ENCODE data around the gene NHLH1. TPM values are rescaled to one million over a fixed set of nuclear protein-coding genes. Genes with fewer than 3 reads are reported as not detected.
A peak's percentile ranks its signal among the peaks of the same experiment; 100 is the strongest.

NHLH1 gene
- total RNA-seq, 1 experiment from 2014 or later = 0.70 TPM

DNA sequence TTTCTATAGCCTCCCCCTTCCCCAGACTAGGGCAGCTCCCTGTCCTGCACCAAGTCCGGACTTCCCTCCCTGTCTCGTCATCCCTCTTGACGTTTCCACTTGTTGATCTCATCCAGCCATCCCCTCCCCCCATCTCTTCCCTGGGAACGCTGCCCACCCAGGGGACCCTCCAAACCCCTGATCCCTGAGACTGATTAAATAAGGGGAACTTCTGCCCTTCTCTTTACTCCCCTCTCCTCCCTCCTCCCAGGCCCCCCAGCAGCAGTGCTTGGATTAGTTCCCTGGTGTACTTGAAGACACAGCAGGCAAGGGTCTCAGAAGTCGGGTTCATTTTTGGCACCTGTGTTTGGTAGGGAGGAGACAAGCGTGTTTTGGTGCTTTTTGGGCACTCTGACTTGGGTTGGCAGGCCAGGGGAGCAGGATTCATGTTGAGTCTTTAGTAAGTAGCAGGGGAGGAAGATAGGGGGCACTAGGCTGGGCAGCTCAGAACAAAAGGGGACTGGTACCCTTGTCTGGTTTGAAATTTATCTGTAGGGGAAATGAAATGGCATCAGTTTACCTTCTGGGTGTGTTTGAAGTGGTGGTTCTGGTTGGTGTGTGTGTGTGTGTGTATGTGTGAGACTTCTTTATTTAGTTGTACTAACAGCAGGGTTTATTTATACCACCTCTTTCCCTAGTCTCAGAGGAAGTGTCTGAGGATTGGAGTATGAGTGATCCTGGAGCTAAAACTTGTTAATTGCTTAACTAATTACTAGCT is 44.6 kb downstream of the NHLH1 start (continued):
- no peak for TF ChIP-seq NFATC4 (CRISPR knock-in tag; IDR thresholded peaks at IDR 0.05)
- TF ChIP-seq, protein P1, sequence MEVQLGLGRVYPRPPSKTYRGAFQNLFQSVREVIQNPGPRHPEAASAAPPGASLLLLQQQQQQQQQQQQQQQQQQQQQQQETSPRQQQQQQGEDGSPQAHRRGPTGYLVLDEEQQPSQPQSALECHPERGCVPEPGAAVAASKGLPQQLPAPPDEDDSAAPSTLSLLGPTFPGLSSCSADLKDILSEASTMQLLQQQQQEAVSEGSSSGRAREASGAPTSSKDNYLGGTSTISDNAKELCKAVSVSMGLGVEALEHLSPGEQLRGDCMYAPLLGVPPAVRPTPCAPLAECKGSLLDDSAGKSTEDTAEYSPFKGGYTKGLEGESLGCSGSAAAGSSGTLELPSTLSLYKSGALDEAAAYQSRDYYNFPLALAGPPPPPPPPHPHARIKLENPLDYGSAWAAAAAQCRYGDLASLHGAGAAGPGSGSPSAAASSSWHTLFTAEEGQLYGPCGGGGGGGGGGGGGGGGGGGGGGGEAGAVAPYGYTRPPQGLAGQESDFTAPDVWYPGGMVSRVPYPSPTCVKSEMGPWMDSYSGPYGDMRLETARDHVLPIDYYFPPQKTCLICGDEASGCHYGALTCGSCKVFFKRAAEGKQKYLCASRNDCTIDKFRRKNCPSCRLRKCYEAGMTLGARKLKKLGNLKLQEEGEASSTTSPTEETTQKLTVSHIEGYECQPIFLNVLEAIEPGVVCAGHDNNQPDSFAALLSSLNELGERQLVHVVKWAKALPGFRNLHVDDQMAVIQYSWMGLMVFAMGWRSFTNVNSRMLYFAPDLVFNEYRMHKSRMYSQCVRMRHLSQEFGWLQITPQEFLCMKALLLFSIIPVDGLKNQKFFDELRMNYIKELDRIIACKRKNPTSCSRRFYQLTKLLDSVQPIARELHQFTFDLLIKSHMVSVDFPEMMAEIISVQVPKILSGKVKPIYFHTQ (CRISPR knock-in tag; IDR thresholded peaks at IDR 0.05) = no peak
- TF ChIP-seq, protein P2, sequence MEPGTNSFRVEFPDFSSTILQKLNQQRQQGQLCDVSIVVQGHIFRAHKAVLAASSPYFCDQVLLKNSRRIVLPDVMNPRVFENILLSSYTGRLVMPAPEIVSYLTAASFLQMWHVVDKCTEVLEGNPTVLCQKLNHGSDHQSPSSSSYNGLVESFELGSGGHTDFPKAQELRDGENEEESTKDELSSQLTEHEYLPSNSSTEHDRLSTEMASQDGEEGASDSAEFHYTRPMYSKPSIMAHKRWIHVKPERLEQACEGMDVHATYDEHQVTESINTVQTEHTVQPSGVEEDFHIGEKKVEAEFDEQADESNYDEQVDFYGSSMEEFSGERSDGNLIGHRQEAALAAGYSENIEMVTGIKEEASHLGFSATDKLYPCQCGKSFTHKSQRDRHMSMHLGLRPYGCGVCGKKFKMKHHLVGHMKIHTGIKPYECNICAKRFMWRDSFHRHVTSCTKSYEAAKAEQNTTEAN (CRISPR knock-in tag; IDR thresholded peaks at IDR 0.05) = no peak
- no peak for TF ChIP-seq EMX1 (CRISPR knock-in tag; IDR thresholded peaks at IDR 0.05)
- TF ChIP-seq PRRX2 (CRISPR knock-in tag; IDR thresholded peaks at IDR 0.05) = no peak
- TF ChIP-seq GABPB1 (CRISPR knock-in tag; IDR thresholded peaks at IDR 0.05) = no peak

DNA sequence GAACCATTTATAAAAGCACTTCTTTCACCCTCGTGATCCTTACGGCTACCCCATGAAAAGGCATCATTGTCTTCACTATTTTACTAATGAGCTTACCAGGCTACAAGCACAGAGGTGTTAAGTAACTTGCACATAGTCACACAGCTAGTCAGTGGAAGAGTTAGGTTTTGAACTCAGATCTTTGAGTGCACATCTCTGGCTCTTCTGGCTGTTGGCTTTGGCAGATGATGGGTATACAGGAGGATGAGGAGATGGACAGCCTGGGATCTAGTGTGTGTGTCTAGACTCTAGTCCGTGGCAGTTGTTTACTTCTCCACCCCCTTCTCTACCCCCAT is 45.1 kb downstream of the NHLH1 start:
- TF ChIP-seq, protein P3, sequence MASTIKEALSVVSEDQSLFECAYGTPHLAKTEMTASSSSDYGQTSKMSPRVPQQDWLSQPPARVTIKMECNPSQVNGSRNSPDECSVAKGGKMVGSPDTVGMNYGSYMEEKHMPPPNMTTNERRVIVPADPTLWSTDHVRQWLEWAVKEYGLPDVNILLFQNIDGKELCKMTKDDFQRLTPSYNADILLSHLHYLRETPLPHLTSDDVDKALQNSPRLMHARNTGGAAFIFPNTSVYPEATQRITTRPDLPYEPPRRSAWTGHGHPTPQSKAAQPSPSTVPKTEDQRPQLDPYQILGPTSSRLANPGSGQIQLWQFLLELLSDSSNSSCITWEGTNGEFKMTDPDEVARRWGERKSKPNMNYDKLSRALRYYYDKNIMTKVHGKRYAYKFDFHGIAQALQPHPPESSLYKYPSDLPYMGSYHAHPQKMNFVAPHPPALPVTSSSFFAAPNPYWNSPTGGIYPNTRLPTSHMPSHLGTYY (CRISPR knock-in tag; IDR thresholded peaks at IDR 0.05) = no peak
- Mint-ChIP-seq H3K4me1 (peaks cover 64% of the 10 kb centered on the region), H3K36me3 (no peaks in the 10 kb centered on the region; the same call in 1 of the 2 replicates), H3K27ac (no peak overlapping the region), H3K9me3 (no peaks in the 10 kb centered on the region), H3K4me3 (no peak overlapping the region), H3K27me3 (ENCODE audit: low read depth) (no peaks in the 10 kb centered on the region)
- ChIA-PET CTCF (interaction anchor here (0.7 to 1.6 kb wide), 4 partner anchors 8 to 33 kb away, joined by 3 to 9 read pairs (median 4); partner anchors contain the start of gene VANGL2), POLR2A (no interaction called here)
- DNase-seq (ENCODE audit: low spot score) (no peak), ATAC-seq (no peak)

DNA sequence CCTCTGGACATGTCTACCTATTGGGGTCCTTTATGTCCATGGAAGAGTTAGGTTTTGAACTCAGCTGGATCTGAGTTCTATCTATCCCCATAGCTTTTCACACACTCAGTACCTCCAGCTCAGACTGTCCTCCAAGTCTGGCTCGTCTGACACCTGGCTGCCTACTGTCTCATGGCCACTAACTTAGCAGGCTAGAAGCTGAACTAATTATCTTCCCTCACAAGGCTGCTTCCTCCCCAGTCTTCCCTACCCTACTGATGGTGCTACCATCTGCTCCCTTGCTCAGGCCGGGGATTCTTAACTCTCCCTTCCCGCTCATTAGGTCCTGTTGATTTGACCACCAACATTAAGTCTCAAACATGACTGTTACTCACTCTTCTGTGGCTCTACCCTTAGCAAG is 46.8 kb downstream of the NHLH1 start:
- no peak for DNase-seq (ENCODE audit: low spot score)
- Mint-ChIP-seq H3K4me3 (no peak overlapping the region), H3K27ac (peak overlapping the region; percentile 71), H3K4me1 (peaks cover 47% of the 10 kb centered on the region), H3K9me3 (no peaks in the 10 kb centered on the region), H3K27me3 (ENCODE audit: low read depth) (no peaks in the 10 kb centered on the region), H3K36me3 (peaks cover 8% of the 10 kb centered on the region; the same call in 1 of the 2 replicates)
- POLR2A ChIA-PET = no interaction called here
- CTCF ChIA-PET = interaction anchor here (1.1 to 1.4 kb wide), 3 partner anchors 37 to 122 kb away, joined by 3 to 4 read pairs (median 4); no protein-coding TSS in a partner anchor
- no peak for ATAC-seq
- TF ChIP-seq, protein P4, sequence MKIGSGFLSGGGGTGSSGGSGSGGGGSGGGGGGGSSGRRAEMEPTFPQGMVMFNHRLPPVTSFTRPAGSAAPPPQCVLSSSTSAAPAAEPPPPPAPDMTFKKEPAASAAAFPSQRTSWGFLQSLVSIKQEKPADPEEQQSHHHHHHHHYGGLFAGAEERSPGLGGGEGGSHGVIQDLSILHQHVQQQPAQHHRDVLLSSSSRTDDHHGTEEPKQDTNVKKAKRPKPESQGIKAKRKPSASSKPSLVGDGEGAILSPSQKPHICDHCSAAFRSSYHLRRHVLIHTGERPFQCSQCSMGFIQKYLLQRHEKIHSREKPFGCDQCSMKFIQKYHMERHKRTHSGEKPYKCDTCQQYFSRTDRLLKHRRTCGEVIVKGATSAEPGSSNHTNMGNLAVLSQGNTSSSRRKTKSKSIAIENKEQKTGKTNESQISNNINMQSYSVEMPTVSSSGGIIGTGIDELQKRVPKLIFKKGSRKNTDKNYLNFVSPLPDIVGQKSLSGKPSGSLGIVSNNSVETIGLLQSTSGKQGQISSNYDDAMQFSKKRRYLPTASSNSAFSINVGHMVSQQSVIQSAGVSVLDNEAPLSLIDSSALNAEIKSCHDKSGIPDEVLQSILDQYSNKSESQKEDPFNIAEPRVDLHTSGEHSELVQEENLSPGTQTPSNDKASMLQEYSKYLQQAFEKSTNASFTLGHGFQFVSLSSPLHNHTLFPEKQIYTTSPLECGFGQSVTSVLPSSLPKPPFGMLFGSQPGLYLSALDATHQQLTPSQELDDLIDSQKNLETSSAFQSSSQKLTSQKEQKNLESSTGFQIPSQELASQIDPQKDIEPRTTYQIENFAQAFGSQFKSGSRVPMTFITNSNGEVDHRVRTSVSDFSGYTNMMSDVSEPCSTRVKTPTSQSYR (CRISPR knock-in tag; IDR thresholded peaks at IDR 0.05) = no peak
- TF ChIP-seq, protein P5, sequence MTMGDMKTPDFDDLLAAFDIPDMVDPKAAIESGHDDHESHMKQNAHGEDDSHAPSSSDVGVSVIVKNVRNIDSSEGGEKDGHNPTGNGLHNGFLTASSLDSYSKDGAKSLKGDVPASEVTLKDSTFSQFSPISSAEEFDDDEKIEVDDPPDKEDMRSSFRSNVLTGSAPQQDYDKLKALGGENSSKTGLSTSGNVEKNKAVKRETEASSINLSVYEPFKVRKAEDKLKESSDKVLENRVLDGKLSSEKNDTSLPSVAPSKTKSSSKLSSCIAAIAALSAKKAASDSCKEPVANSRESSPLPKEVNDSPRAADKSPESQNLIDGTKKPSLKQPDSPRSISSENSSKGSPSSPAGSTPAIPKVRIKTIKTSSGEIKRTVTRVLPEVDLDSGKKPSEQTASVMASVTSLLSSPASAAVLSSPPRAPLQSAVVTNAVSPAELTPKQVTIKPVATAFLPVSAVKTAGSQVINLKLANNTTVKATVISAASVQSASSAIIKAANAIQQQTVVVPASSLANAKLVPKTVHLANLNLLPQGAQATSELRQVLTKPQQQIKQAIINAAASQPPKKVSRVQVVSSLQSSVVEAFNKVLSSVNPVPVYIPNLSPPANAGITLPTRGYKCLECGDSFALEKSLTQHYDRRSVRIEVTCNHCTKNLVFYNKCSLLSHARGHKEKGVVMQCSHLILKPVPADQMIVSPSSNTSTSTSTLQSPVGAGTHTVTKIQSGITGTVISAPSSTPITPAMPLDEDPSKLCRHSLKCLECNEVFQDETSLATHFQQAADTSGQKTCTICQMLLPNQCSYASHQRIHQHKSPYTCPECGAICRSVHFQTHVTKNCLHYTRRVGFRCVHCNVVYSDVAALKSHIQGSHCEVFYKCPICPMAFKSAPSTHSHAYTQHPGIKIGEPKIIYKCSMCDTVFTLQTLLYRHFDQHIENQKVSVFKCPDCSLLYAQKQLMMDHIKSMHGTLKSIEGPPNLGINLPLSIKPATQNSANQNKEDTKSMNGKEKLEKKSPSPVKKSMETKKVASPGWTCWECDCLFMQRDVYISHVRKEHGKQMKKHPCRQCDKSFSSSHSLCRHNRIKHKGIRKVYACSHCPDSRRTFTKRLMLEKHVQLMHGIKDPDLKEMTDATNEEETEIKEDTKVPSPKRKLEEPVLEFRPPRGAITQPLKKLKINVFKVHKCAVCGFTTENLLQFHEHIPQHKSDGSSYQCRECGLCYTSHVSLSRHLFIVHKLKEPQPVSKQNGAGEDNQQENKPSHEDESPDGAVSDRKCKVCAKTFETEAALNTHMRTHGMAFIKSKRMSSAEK (CRISPR knock-in tag; IDR thresholded peaks at IDR 0.05; ENCODE audit: borderline replicate concordance) = no peak
- TF ChIP-seq, protein P6, sequence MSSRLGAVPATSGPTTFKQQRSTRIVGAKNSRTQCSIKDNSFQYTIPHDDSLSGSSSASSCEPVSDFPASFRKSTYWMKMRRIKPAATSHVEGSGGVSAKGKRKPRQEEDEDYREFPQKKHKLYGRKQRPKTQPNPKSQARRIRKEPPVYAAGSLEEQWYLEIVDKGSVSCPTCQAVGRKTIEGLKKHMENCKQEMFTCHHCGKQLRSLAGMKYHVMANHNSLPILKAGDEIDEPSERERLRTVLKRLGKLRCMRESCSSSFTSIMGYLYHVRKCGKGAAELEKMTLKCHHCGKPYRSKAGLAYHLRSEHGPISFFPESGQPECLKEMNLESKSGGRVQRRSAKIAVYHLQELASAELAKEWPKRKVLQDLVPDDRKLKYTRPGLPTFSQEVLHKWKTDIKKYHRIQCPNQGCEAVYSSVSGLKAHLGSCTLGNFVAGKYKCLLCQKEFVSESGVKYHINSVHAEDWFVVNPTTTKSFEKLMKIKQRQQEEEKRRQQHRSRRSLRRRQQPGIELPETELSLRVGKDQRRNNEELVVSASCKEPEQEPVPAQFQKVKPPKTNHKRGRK (CRISPR knock-in tag; IDR thresholded peaks at IDR 0.05; ENCODE audit: borderline replicate concordance) = no peak
- TF ChIP-seq NFE2L1 (CRISPR knock-in tag; IDR thresholded peaks at IDR 0.05) (no peak), ZNF232 (CRISPR knock-in tag; IDR thresholded peaks at IDR 0.05) (no peak)
- TF ChIP-seq, protein P7, sequence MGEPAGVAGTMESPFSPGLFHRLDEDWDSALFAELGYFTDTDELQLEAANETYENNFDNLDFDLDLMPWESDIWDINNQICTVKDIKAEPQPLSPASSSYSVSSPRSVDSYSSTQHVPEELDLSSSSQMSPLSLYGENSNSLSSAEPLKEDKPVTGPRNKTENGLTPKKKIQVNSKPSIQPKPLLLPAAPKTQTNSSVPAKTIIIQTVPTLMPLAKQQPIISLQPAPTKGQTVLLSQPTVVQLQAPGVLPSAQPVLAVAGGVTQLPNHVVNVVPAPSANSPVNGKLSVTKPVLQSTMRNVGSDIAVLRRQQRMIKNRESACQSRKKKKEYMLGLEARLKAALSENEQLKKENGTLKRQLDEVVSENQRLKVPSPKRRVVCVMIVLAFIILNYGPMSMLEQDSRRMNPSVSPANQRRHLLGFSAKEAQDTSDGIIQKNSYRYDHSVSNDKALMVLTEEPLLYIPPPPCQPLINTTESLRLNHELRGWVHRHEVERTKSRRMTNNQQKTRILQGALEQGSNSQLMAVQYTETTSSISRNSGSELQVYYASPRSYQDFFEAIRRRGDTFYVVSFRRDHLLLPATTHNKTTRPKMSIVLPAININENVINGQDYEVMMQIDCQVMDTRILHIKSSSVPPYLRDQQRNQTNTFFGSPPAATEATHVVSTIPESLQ (CRISPR knock-in tag; IDR thresholded peaks at IDR 0.05) = no peak

Measured in WTC11 (cell line).